AG04450 (cell line): ENCODE measurements around the gene USP34. TPM values are rescaled to one million over a fixed set of nuclear protein-coding genes. Genes with fewer than 3 reads are reported as not detected.

ENCODE experiments used
- CTCF ChIA-PET: fragments of 300-600, 350-600 bp; formaldehyde crosslinking; extraction: SDS; loops from one replicate; lab custom pipeline; 2022; ENCODE audit warnings: antibody characterized with exemption, inconsistent platforms; lab: Charles Lee
- POLR2A ChIA-PET: fragments of 350-600 bp; formaldehyde crosslinking; extraction: SDS; loops from one replicate; lab custom pipeline; 2021; ENCODE audit warnings: antibody characterized with exemption, inconsistent platforms; lab: Yijun Ruan, JAX
- DNase-seq: peaks from one replicate; pipeline ENCODE4 v3.0.0-alpha.2; 2011; ENCODE audit warnings: low read depth, low spot score
- H3K27ac ChIP-seq: one replicate; pipeline ENCODE4 v1.5.1; 2012; ENCODE audit warnings: low read depth, low read length, control low read depth
- H3K27me3 ChIP-seq: one replicate; pipeline ENCODE4 v1.6.0; 2012; ENCODE audit warnings: low read length; ENCODE audit not compliant: control insufficient read depth, insufficient read depth
- H3K4me3 ChIP-seq: 2 replicates; pipeline ENCODE4 v1.5.1; 2011; ENCODE audit warnings: mild to moderate bottlenecking, low read depth, low read length, control low read depth
- H3K9me3 ChIP-seq: 2 replicates; pipeline ENCODE4 v1.5.1; 2012; ENCODE audit warnings: low read length; ENCODE audit not compliant: control insufficient read depth, insufficient read depth
- CTCF ChIP-seq: IDR thresholded peaks from 2 replicates; pipeline ENCODE4 v1.5.1; 2011; ENCODE audit warnings: low read depth, low read length, control low read depth, inconsistent platforms
- polyA plus RNA-seq: library from polyadenylated mRNA; depleted of rRNA; stranded (reverse); fragments of >200 nt; gene quantifications from 2 replicates; pipeline ENCODE4 v1.2.3, GENCODE V29; 2011

USP34 gene
- polyA plus RNA-seq, 1 experiment, result 92.3 TPM

DNA sequence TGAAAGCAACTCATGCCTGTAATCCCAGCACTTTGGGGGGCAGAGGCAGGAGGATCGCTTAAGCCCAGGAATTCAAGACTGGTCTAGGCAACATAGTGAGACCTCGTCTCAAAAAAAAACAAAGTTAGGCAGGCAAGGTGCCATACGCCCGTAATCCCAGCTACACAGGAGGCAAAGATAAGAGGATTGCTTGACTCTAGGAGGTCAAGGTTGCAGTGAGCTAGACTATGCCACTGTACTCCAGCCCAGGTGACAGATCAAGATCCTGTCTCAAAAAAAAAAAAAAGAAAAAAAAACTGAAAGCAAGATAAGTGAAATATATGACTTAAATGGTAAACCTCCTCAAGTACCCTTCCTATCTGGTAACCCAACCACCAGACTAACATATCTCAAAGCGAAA is 59.8 kb downstream of the USP34 start:
- ChIA-PET CTCF (no interaction called here), POLR2A (interaction anchor here (0.7 kb wide), 1 partner anchor 353 kb away, joined by 3 read pairs; no protein-coding TSS in a partner anchor)
- Histone ChIP-seq H3K27me3 (no peaks in the 10 kb centered on the region), H3K27ac (no peak overlapping the region), H3K9me3 (no peaks in the 10 kb centered on the region), H3K4me3 (no peak overlapping the region)
- no peak for TF ChIP-seq CTCF
- no peak for DNase-seq

GRCh38 chr2:61410185-61410584 is 60.7 kb downstream of the USP34 start:
- no peak overlapping the region for H3K4me3 ChIP-seq
- CTCF ChIA-PET, result no interaction called here
- DNase-seq, result no peak
- no peak for TF ChIP-seq CTCF
- H3K27me3 ChIP-seq, result no peaks in the 10 kb centered on the region
- POLR2A ChIA-PET, result no interaction called here
- H3K27ac ChIP-seq, result no peak overlapping the region
- no peaks in the 10 kb centered on the region for H3K9me3 ChIP-seq

DNA sequence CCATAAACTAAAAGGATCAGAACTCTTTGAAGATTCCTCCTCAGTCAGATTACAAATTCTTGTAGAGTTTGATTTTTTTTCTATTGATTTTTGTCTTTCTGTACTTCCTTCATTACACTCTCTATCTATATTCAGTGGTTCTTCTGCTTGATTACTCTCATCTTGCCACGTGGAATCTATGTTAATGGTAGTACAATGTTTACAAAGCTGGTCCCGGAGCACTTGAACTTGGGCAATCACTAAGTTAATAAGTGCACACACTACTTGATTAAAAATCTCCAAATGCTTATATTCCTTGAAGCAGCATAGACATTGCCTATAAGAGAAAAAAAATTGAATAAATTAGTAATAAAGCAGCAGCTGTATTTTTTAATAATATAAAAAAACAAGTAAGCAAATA is 65.1 kb downstream of the USP34 start:
- Histone ChIP-seq H3K27me3 (no peaks in the 10 kb centered on the region), H3K9me3 (no peaks in the 10 kb centered on the region), H3K4me3 (no peak overlapping the region), H3K27ac (no peak overlapping the region)
- ChIA-PET CTCF (interaction anchor here (1.2 kb wide), 1 partner anchor 270 kb away, joined by 3 read pairs; no protein-coding TSS in a partner anchor), POLR2A (interaction anchor here (0.6 kb wide), 1 partner anchor 228 kb away, joined by 6 read pairs; no protein-coding TSS in a partner anchor)
- TF ChIP-seq CTCF, result no peak
- no peak for DNase-seq

GRCh38 chr2:61404438-61404837 is 66.4 kb downstream of the USP34 start:
- ChIA-PET CTCF (interaction anchor here (0.6 kb wide), 2 partner anchors 13 to 14 kb away, joined by 4 to 5 read pairs; no protein-coding TSS in a partner anchor), POLR2A (no interaction called here)
- Histone ChIP-seq H3K9me3 (no peaks in the 10 kb centered on the region), H3K27me3 (no peaks in the 10 kb centered on the region), H3K4me3 (no peak overlapping the region), H3K27ac (no peak overlapping the region)
- no peak for DNase-seq
- no peak for TF ChIP-seq CTCF

GRCh38 chr2:61398413-61398812 is 72.5 kb downstream of the USP34 start:
- no peak for DNase-seq

More at GRCh38 chr2:61398413-61398812, 72.5 kb downstream of the USP34 start:
- Histone ChIP-seq H3K4me3 (no peak overlapping the region), H3K27ac (no peak overlapping the region), H3K9me3 (no peaks in the 10 kb centered on the region; the same call in 1 of the 2 replicates), H3K27me3 (no peaks in the 10 kb centered on the region)
- POLR2A ChIA-PET, result interaction anchor here (0.5 kb wide), 1 partner anchor 56 kb away, joined by 8 read pairs; no protein-coding TSS in a partner anchor
- CTCF ChIA-PET, result interaction anchor here (0.6 to 0.7 kb wide), 2 partner anchors 10 to 17 kb away, joined by 3 to 4 read pairs; no protein-coding TSS in a partner anchor
- no peak for TF ChIP-seq CTCF
